Hepatocyte (in vitro differentiated cells): ENCODE data around the gene PRKAB1. TPM values are rescaled to one million over a fixed set of nuclear protein-coding genes. Genes with fewer than 3 reads are reported as not detected.
A peak's percentile ranks its signal among the peaks of the same experiment; 100 is the strongest.

Experiments used
- DNase-seq: peaks from one replicate; pipeline ENCODE4 v3.0.0-alpha.2; 2016; ENCODE audit warnings: low spot score
- H2AFZ ChIP-seq: fragments of 200-600 bp; sonication (generic); 2 replicates; pipeline ENCODE4 v1.6.0; 2016; ENCODE audit warnings: antibody characterized with exemption, mild to moderate bottlenecking
- H3K27ac ChIP-seq: fragments of 200-600 bp; sonication (generic); 2 replicates; pipeline ENCODE4 v1.5.1; 2016; ENCODE audit warnings: mild to moderate bottlenecking
- H3K27me3 ChIP-seq: fragments of 200-600 bp; sonication (generic); 2 replicates; pipeline ENCODE4 v1.6.1; 2016
- H3K36me3 ChIP-seq: fragments of 200-600 bp; sonication (generic); replicated peaks from 2 replicates; pipeline ENCODE4 v1.5.1; 2016; ENCODE audit warnings: low read depth; ENCODE audit not compliant: insufficient read depth
- H3K4me1 ChIP-seq: fragments of 200-600 bp; sonication (generic); 2 replicates; pipeline ENCODE4 v1.5.1; 2016; ENCODE audit warnings: mild to moderate bottlenecking, moderate library complexity; ENCODE audit not compliant: insufficient read depth
- H3K4me2 ChIP-seq: fragments of 200-600 bp; sonication (generic); 2 replicates; pipeline ENCODE4 v1.6.0; 2016
- H3K4me3 ChIP-seq: fragments of 200-600 bp; sonication (generic); 2 replicates; pipeline ENCODE4 v1.5.1; 2016; ENCODE audit warnings: mild to moderate bottlenecking
- H3K79me2 ChIP-seq: fragments of 200-600 bp; sonication (generic); 2 replicates; pipeline ENCODE4 v1.6.0; 2017; ENCODE audit warnings: mild to moderate bottlenecking
- H3K9me2 ChIP-seq: fragments of 200-600 bp; sonication (generic); replicated peaks from 2 replicates; pipeline ENCODE4 v1.6.0; 2017; ENCODE audit warnings: mild to moderate bottlenecking; ENCODE audit not compliant: insufficient read depth
- H3K9me3 ChIP-seq: fragments of 200-600 bp; sonication (generic); 2 replicates; pipeline ENCODE4 v1.5.1; 2016; ENCODE audit warnings: low read depth, mild to moderate bottlenecking
- H4K20me1 ChIP-seq: fragments of 200-600 bp; sonication (generic); 2 replicates; pipeline ENCODE4 v1.6.0; 2016; ENCODE audit warnings: mild to moderate bottlenecking; ENCODE audit not compliant: insufficient read depth, poor library complexity, severe bottlenecking
- EZH2 ChIP-seq: fragments of 200-600 bp; sonication (generic); IDR thresholded peaks from 2 replicates; pipeline ENCODE4 v1.6.1; 2016; ENCODE audit warnings: antibody characterized with exemption, mild to moderate bottlenecking, borderline replicate concordance
- EZH2phosphoT487 ChIP-seq: fragments of 200-600 bp; sonication (generic); IDR thresholded peaks from one replicate; pipeline ENCODE4 v1.6.1; 2018; ENCODE audit warnings: antibody characterized with exemption, mild to moderate bottlenecking, low read depth, moderate library complexity; ENCODE audit not compliant: unreplicated experiment, severe bottlenecking
- WGBS: methylation state at CpG from one replicate; pipeline ENCODE4 v1.1.6; 2016; ENCODE audit warnings: low lambda C conversion rate; ENCODE audit errors: missing lambda C conversion rate; 5-methylcytosine and 5-hydroxymethylcytosine counted together
- polyA plus RNA-seq: library from polyadenylated mRNA; unstranded; fragments of >200 nt; fragmentation: Nextera tagmentation; extraction: Ambion mirVana; gene quantifications from 2 replicates; pipeline ENCODE4 v1.2.1, GENCODE V29; 2016
- total RNA-seq: library from RNA; depleted of rRNA; stranded (reverse); fragments of >200 nt; gene quantifications from 2 replicates; pipeline ENCODE4 v1.2.3, GENCODE V29; 2014
- TF ChIP-seq, protein P1 (sequence below): fragments of 200-600 bp; sonication (generic); IDR thresholded peaks from 2 replicates; pipeline ENCODE4 v1.5.1; 2016; ENCODE audit warnings: antibody characterized with exemption, mild to moderate bottlenecking; ENCODE audit not compliant: poor library complexity

The PRKAB1 gene
- total and polyA plus RNA-seq, 2 experiments from 2014 or later = 32.3 to 37.7 TPM

DNA sequence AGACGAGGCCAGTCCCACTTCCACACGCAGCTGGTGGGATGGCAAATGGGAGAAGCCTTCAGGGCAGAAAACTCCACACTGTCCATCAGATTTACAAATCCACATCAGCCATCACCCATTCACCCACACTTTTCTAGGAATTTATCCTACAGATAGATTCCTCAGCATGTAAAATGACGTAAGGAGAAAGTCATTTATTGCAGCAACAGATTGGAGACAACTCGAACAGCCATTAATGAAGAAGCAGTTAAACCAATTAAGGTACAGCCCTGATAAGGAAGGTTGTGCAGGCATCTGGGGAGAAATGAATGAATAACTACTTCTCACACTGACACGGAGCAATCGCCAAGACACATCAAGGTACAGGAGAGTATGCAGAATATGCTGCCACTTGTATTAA, 26.2 kb downstream of the PRKAB1 start:
- WGBS = 75% methylated on average over 6 of the region's 6 CpGs
- Histone ChIP-seq H3K4me1 (peaks cover 24% of the 10 kb centered on the region), H4K20me1 (no peaks in the 10 kb centered on the region), H3K4me3 (no peak overlapping the region), H3K27ac (peak overlapping the region; percentile 90), H3K79me2 (no peaks in the 10 kb centered on the region), H3K9me3 (no peaks in the 10 kb centered on the region), H3K9me2 (no peaks in the 10 kb centered on the region), H3K4me2 (no peak overlapping the region), H3K27me3 (no peaks in the 10 kb centered on the region), H2AFZ (no peak overlapping the region), H3K36me3 (no peaks in the 10 kb centered on the region)
- TF ChIP-seq EZH2 (no peak), EZH2phosphoT487 (no peak)
- TF ChIP-seq, protein P1, sequence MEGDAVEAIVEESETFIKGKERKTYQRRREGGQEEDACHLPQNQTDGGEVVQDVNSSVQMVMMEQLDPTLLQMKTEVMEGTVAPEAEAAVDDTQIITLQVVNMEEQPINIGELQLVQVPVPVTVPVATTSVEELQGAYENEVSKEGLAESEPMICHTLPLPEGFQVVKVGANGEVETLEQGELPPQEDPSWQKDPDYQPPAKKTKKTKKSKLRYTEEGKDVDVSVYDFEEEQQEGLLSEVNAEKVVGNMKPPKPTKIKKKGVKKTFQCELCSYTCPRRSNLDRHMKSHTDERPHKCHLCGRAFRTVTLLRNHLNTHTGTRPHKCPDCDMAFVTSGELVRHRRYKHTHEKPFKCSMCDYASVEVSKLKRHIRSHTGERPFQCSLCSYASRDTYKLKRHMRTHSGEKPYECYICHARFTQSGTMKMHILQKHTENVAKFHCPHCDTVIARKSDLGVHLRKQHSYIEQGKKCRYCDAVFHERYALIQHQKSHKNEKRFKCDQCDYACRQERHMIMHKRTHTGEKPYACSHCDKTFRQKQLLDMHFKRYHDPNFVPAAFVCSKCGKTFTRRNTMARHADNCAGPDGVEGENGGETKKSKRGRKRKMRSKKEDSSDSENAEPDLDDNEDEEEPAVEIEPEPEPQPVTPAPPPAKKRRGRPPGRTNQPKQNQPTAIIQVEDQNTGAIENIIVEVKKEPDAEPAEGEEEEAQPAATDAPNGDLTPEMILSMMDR = no peak
- DNase-seq = peak; percentile 42

DNA sequence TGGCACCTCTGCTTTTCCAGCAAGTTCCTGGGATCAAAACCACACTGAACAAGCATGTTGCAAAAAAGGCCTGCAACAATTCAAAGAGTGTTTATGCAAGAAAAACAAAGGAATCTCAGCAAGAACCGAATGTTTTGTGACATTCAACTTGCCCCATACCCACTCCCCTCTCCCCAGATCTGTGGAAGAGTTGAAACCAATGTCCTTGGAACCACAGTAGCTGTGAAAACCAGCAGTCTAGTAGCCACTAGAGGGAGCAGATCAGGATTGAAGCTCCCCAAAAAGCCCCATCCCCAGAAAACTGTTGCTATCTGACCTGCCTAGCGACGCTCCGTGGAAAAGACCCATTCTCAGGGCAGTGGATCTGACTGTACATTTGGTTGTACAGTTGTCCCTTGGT, 27.1 kb downstream of the PRKAB1 start:
- DNase-seq = no peak
- Histone ChIP-seq H4K20me1 (no peaks in the 10 kb centered on the region), H3K27me3 (no peaks in the 10 kb centered on the region), H3K9me2 (no peaks in the 10 kb centered on the region), H2AFZ (no peak overlapping the region), H3K79me2 (no peaks in the 10 kb centered on the region), H3K4me3 (no peak overlapping the region), H3K4me2 (no peak overlapping the region), H3K27ac (peak overlapping the region; percentile 90), H3K9me3 (no peaks in the 10 kb centered on the region), H3K36me3 (no peaks in the 10 kb centered on the region), H3K4me1 (peaks cover 24% of the 10 kb centered on the region)
- 75% methylated on average over 4 of the region's 4 CpGs for WGBS
- TF ChIP-seq, protein P1 = peak; percentile 51
- TF ChIP-seq EZH2 = no peak

- Histone ChIP-seq H3K27me3 (no peaks in the 10 kb centered on the region), H3K9me2 (no peaks in the 10 kb centered on the region), H3K36me3 (no peaks in the 10 kb centered on the region), H2AFZ (no peak overlapping the region), H3K9me3 (no peaks in the 10 kb centered on the region), H3K4me2 (no peak overlapping the region), H4K20me1 (no peaks in the 10 kb centered on the region), H3K4me1 (peaks cover 17% of the 10 kb centered on the region), H3K4me3 (no peak overlapping the region), H3K79me2 (no peaks in the 10 kb centered on the region), H3K27ac (no peak overlapping the region)
- no peak for TF ChIP-seq EZH2phosphoT487
- TF ChIP-seq, protein P1 = no peak
- no peak for TF ChIP-seq EZH2
- WGBS = 80% methylated on average over 5 of the region's 5 CpGs
- no peak for DNase-seq
These were observed 29.0 kb downstream of the PRKAB1 start for GRCh38 chr12:119696943-119697342.
